Activated naive CD8-positive, alpha-beta T cell treated with anti-CD3 and anti-CD28 coated beads, Interleukin-2, amount 10 ng/mL, durations not matched to agents 7 days and 5 days (primary cell): ENCODE data around the gene CPNE1. TPM values are rescaled to one million over a fixed set of nuclear protein-coding genes. Genes with fewer than 3 reads are reported as not detected.
"Not testable (repeated sequence)": the region's sequence is repeated elsewhere in the genome, so short reads cannot be mapped to it uniquely, and the experiment has no call there.

Source experiments
- ATAC-seq: fragments of 150-1000 bp; cut with Tn5 transposase; one replicate; pipeline ENCODE4 v1.10.0; 2021; ENCODE audit warnings: low read depth, moderate library complexity
- POLR2A ChIA-PET: fragments of 350-600 bp; sonication (Branson Sonifier 250); formaldehyde crosslinking; loops from one replicate; lab custom pipeline; 2021; ENCODE audit warnings: antibody characterized with exemption; lab: Charles Lee
- DNase-seq: peaks from one replicate; pipeline ENCODE4 v3.0.0; 2021
- H3K27ac Mint-ChIP-seq: one replicate; pipeline ENCODE4 v1.8.0; 2022; ENCODE audit warnings: mild to moderate bottlenecking, mixed read lengths
- H3K27me3 Mint-ChIP-seq: one replicate; pipeline ENCODE4 v1.8.0; 2022; ENCODE audit warnings: mild to moderate bottlenecking, moderate library complexity, mixed read lengths
- H3K36me3 Mint-ChIP-seq: one replicate; pipeline ENCODE4 v1.8.0; 2021; ENCODE audit warnings: mild to moderate bottlenecking, mixed read lengths
- H3K4me1 Mint-ChIP-seq: one replicate; pipeline ENCODE4 v1.8.0; 2021; ENCODE audit warnings: mixed read lengths
- H3K4me3 Mint-ChIP-seq: one replicate; pipeline ENCODE4 v1.8.0; 2022; ENCODE audit warnings: mild to moderate bottlenecking, moderate library complexity, mixed read lengths
- H3K9me3 Mint-ChIP-seq: one replicate; pipeline ENCODE4 v1.8.0; 2021; ENCODE audit warnings: mixed read lengths
- total RNA-seq, 2 experiments: library from RNA; stranded (reverse); gene quantifications; one replicate each; pipeline ENCODE4 v1.2.3, GENCODE V29; 2021

Gene CPNE1
- 100 to 1,000 TPM; 296 to 327 TPM for total RNA-seq

GRCh38 chr20:35664466-35665206, at the start of gene CPNE1, which contains the start of gene RBM12:
Gene CPNE1, minus strand, starts transcription at chr20:35664900. Its CDS starts 31,977 bp downstream, at chr20:35632923.
Gene RBM12, minus strand, starts transcription at chr20:35664900. Its CDS starts 9,578 bp downstream, at chr20:35655322.
- POLR2A ChIA-PET = interaction anchor here (0.5 to 4.8 kb wide), 16 partner anchors 12 to 429 kb away, joined by 3 to 68 read pairs (median 6); partner anchors contain the start of genes CEP250, ERGIC3, NFS1 and PHF20

DNA sequence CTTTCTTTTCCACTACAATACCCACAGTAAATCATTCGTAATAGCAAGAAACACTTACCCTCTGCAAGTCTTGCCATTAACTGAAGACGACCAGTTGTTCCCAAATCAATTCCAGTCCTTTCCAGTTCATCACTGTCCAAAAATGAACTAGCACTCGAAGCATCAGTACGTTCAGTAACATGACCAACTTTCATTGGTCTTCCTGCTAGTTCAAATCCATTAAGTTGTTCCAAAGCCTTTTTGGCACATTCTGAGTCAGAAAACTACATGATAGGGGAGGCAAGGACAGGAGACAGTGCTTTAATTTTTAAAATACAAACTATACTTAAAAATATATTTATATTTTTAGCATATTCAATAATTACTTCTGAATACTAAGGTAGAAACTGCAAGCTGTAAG, 49.4 kb upstream of the CPNE1 start:
- Mint-ChIP-seq H3K4me1 (peaks cover 41% of the 10 kb centered on the region), H3K4me3 (no peak overlapping the region), H3K9me3 (no peaks in the 10 kb centered on the region), H3K27ac (no peak overlapping the region), H3K36me3 (peaks cover 46% of the 10 kb centered on the region), H3K27me3 (no peaks in the 10 kb centered on the region)
- DNase-seq (no peak), ATAC-seq (no peak)
- POLR2A ChIA-PET = interaction anchor here (2.0 kb wide), 1 partner anchor 17 kb away, joined by 5 read pairs; no protein-coding TSS in a partner anchor

More at GRCh38 chr20:35664466-35665206, at the start of gene CPNE1, which contains the start of gene RBM12:
- H3K36me3 Mint-ChIP-seq = peaks cover 30% of the 10 kb centered on the region
- peaks cover 35% of the 10 kb centered on the region for H3K4me1 Mint-ChIP-seq
- ATAC-seq = peak; percentile 82
- H3K27ac Mint-ChIP-seq = peak within 1 kb of the TSS; percentile 99
- no peaks in the 10 kb centered on the region for H3K27me3 Mint-ChIP-seq
- H3K4me3 Mint-ChIP-seq = peak within 1 kb of the TSS; percentile 79
- DNase-seq = peak; percentile 96
- H3K9me3 Mint-ChIP-seq = no peaks in the 10 kb centered on the region

GRCh38 chr20:35713120-35713519, 48.4 kb upstream of the CPNE1 start:
- Mint-ChIP-seq H3K4me3 (peak overlapping the region; percentile 37), H3K27ac (peak overlapping the region; percentile 52), H3K36me3 (peaks cover 45% of the 10 kb centered on the region), H3K4me1 (peaks cover 42% of the 10 kb centered on the region)
- POLR2A ChIA-PET = interaction anchor here (0.8 to 2.8 kb wide), 2 partner anchors 13 to 29 kb away, joined by 10 to 14 read pairs; partner anchors contain the start of gene RBM39
- ATAC-seq, DNase-seq, H3K9me3 Mint-ChIP-seq, H3K27me3 Mint-ChIP-seq: not testable (repeated sequence)

DNA sequence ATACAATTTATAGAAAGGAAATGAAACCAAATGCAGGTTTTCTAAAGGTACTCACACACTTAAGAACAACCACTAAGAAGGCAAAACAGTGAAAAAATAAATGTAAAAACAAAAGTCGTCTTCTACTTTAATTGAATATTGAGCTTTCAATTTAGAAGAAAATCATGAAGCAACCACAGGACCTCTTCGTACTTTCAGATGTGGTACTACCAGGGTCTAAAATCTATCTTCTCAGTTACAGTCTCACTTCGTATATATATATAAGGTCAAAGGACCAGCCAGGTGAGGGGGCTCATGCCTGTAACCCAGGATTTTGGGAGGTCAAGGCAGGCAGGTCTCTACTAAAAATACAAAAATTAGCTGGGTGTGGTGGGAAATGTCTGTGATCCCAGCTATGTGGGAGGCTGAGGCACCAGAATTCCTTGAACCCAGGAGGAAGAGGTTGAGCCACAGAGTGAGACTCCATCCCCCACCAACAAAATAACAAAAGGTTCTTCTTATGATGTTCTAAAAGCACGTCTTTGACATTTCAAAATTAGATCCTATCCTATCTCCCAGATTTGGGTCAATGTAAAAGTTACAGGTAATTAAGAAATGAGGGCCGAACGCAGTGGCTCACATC, 47.0 kb upstream of the CPNE1 start:
- H3K4me3 Mint-ChIP-seq = peak overlapping the region; percentile 66
- H3K27me3 Mint-ChIP-seq = no peaks in the 10 kb centered on the region
- H3K4me1 Mint-ChIP-seq = peaks cover 39% of the 10 kb centered on the region
- peak overlapping the region; percentile 65 for H3K27ac Mint-ChIP-seq
- POLR2A ChIA-PET = interaction anchor here (1.0 to 2.8 kb wide), 5 partner anchors 12 to 92 kb away, joined by 3 to 10 read pairs (median 3); partner anchors contain the start of genes NFS1, RBM39 and ROMO1
- peaks cover 41% of the 10 kb centered on the region for H3K36me3 Mint-ChIP-seq
- H3K9me3 Mint-ChIP-seq = no peaks in the 10 kb centered on the region
- peak; percentile 43 for ATAC-seq
- no peak for DNase-seq

- Mint-ChIP-seq H3K4me3 (peak overlapping the region; percentile 66), H3K27ac (peak overlapping the region; percentile 65), H3K36me3 (peaks cover 41% of the 10 kb centered on the region), H3K27me3 (no peaks in the 10 kb centered on the region), H3K9me3 (no peaks in the 10 kb centered on the region), H3K4me1 (peaks cover 39% of the 10 kb centered on the region)
- POLR2A ChIA-PET = interaction anchor here (1.0 to 2.8 kb wide), 5 partner anchors 12 to 91 kb away, joined by 3 to 10 read pairs (median 3); partner anchors contain the start of genes NFS1, RBM39 and ROMO1
- no peak for ATAC-seq
- no peak for DNase-seq
These were observed 46.3 kb upstream of the CPNE1 start for GRCh38 chr20:35710884-35711587.

DNA sequence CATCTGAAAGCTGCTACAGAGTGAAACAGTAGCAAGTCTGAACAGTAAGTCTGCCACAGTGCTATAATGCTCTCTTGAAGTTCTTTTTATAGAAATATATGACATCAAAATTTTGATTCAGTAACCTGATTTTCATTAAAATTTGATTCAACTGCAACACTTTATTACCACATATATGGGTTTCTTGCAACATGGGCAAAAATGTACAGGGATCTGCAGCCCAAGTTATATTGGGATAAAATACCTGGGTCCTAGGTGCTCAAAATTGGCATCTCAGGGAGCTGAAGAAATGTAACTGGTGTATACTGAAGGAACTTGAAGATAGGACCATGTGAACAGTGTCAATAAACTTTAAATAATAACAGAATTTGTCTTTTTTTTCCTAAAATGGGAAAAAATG, 45.3 kb upstream of the CPNE1 start:
- ATAC-seq (no peak), DNase-seq (no peak)
- H3K36me3 Mint-ChIP-seq = peaks cover 38% of the 10 kb centered on the region
- peaks cover 38% of the 10 kb centered on the region for H3K4me1 Mint-ChIP-seq
- H3K9me3 Mint-ChIP-seq = no peaks in the 10 kb centered on the region
- no peak overlapping the region for H3K27ac Mint-ChIP-seq
- POLR2A ChIA-PET = interaction anchor here (0.6 to 0.7 kb wide), 2 partner anchors 33 to 218 kb away, joined by 4 to 7 read pairs; partner anchors contain the start of gene RBM39
- H3K4me3 Mint-ChIP-seq = no peak overlapping the region
- no peaks in the 10 kb centered on the region for H3K27me3 Mint-ChIP-seq

DNA sequence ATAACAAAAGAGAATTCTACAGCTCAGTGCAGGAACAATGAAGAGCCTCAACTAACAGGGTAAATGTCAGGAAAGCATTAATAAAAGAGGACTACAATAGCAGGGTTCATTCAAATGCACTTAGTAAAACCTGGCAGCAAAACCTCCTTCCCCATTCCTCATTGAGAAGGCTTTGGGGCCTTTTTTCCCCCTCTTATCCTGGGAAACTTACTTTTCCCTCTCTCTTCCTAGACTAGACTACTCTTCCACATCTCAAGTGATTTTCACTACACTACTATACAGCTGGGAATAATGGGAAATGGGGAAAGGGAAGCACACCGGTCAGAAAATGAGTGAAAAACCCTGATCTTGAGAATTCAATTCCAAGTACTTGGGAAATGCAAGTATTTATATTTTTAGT, 44.6 kb upstream of the CPNE1 start:
- POLR2A ChIA-PET = interaction anchor here (0.7 kb wide), 1 partner anchor 201 kb away, joined by 3 read pairs; no protein-coding TSS in a partner anchor
- DNase-seq = no peak
- Mint-ChIP-seq H3K27me3 (no peaks in the 10 kb centered on the region), H3K9me3 (no peaks in the 10 kb centered on the region), H3K27ac (peak overlapping the region; percentile 0), H3K4me3 (no peak overlapping the region), H3K4me1 (peaks cover 39% of the 10 kb centered on the region), H3K36me3 (peaks cover 38% of the 10 kb centered on the region)
- no peak for ATAC-seq

DNA sequence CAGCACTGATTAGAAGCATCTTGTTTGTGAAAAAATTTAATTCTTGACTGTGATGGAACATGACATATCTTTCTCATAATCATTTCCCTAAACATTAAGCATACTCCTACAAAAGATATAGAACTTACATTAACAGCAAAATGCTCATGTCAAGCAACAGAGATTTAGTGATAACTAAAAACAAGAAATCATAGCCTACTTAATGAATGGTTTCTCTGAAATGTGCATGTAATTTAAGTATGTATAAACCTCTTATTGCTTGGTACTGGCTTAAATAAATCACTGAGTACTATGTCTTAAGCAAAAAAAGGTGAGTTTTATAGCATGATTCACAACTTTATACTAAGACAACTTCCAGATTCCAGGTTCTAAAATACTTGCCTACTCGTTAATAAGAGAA, 43.8 kb upstream of the CPNE1 start:
- Mint-ChIP-seq H3K4me1 (peaks cover 35% of the 10 kb centered on the region), H3K9me3 (no peaks in the 10 kb centered on the region), H3K36me3 (peaks cover 38% of the 10 kb centered on the region), H3K4me3 (no peak overlapping the region), H3K27me3 (no peaks in the 10 kb centered on the region), H3K27ac (no peak overlapping the region)
- POLR2A ChIA-PET = interaction anchor here (1.5 kb wide), 1 partner anchor 33 kb away, joined by 8 read pairs; the partner anchor contains the start of gene RBM39
- no peak for DNase-seq
- no peak for ATAC-seq

GRCh38 chr20:35706591-35707529, 42.2 kb upstream of the CPNE1 start:
- not testable (repeated sequence) for DNase-seq, H3K4me3 Mint-ChIP-seq, ATAC-seq, H3K27ac Mint-ChIP-seq, H3K27me3 Mint-ChIP-seq, H3K9me3 Mint-ChIP-seq
- Mint-ChIP-seq H3K36me3 (peaks cover 34% of the 10 kb centered on the region), H3K4me1 (peaks cover 27% of the 10 kb centered on the region)
- POLR2A ChIA-PET = interaction anchor here (0.9 to 1.5 kb wide), 2 partner anchors 35 kb away, joined by 3 to 8 read pairs; partner anchors contain the start of gene RBM39

- H3K27ac Mint-ChIP-seq, H3K4me3 Mint-ChIP-seq, H3K27me3 Mint-ChIP-seq, H3K9me3 Mint-ChIP-seq, ATAC-seq, DNase-seq: not testable (repeated sequence)
- peaks cover 19% of the 10 kb centered on the region for H3K4me1 Mint-ChIP-seq
- POLR2A ChIA-PET = interaction anchor here (0.6 to 0.9 kb wide), 3 partner anchors 35 to 150 kb away, joined by 3 read pairs; partner anchors contain the start of gene RBM39
- peaks cover 27% of the 10 kb centered on the region for H3K36me3 Mint-ChIP-seq
These were observed 41.2 kb upstream of the CPNE1 start for GRCh38 chr20:35705894-35706293.

GRCh38 chr20:35704514-35705261, 40.0 kb upstream of the CPNE1 start:
- H3K36me3 Mint-ChIP-seq = peaks cover 24% of the 10 kb centered on the region
- no peak overlapping the region for H3K4me3 Mint-ChIP-seq
- DNase-seq = no peak
- H3K27ac Mint-ChIP-seq = no peak overlapping the region
- ATAC-seq = no peak
- POLR2A ChIA-PET = no interaction called here
- peaks cover 21% of the 10 kb centered on the region for H3K4me1 Mint-ChIP-seq
- no peaks in the 10 kb centered on the region for H3K9me3 Mint-ChIP-seq
- no peaks in the 10 kb centered on the region for H3K27me3 Mint-ChIP-seq
